Kidney (tissue), 14 donors: Measurements from ENCODE around the gene PTOV1. TPM values are rescaled to one million over a fixed set of nuclear protein-coding genes. Genes with fewer than 3 reads are reported as not detected.

Experiments used
- DNase-seq, 5 donors: peaks; one replicate each; pipeline ENCODE4 v3.0.0-alpha.2; 2013 to 2020
- FAIRE-seq: peaks from 2 replicates; lab custom pipeline; 2012; peaks lifted over from hg19 to GRCh38; lab: Jason Lieb, UNC
- H3K27ac ChIP-seq, 2 donors: one replicate each; pipeline ENCODE4 v1.7.0; 2013; ENCODE audit warnings: low read depth in 2 of 2, low read length in 2 of 2, inconsistent platforms in 1 of 2
- H3K27me3 ChIP-seq: one replicate; pipeline ENCODE4 v1.7.1; 2013; ENCODE audit warnings: low read length, inconsistent platforms; ENCODE audit not compliant: control insufficient read depth, insufficient read depth
- H3K36me3 ChIP-seq, 3 donors: one replicate each; pipeline versions ENCODE4 v1.7.0 to v1.7.1; 2013; ENCODE audit warnings: low read length in 3 of 3, control low read depth in 1 of 3, inconsistent platforms in 1 of 3; ENCODE audit not compliant: insufficient read depth in 3 of 3, control insufficient read depth in 2 of 3
- H3K4me1 ChIP-seq, 3 donors: one replicate each; pipeline versions ENCODE4 v1.7.0 to v1.7.1; 2013; ENCODE audit warnings: low read length in 3 of 3, inconsistent platforms in 1 of 3, low read depth in 1 of 3; ENCODE audit not compliant: control insufficient read depth in 2 of 3, insufficient read depth in 2 of 3
- H3K4me3 ChIP-seq, 3 donors: one replicate each; pipeline versions ENCODE4 v1.7.0 to v1.8.1; 2013; ENCODE audit warnings: low read length in 3 of 3, control low read depth in 1 of 3, inconsistent platforms in 1 of 3
- H3K9ac ChIP-seq, 3 donors: one replicate each; pipeline versions ENCODE4 v1.7.0 to v1.7.1; 2013; ENCODE audit warnings: low read length in 3 of 3, control low read depth in 1 of 3, inconsistent platforms in 1 of 3
- H3K9me3 ChIP-seq, 3 donors: one replicate each; pipeline versions ENCODE4 v1.7.0 to v1.7.1; 2013; ENCODE audit warnings: low read length in 3 of 3, control low read depth in 1 of 3, inconsistent platforms in 1 of 3; ENCODE audit not compliant: control insufficient read depth in 2 of 3, insufficient read depth in 1 of 3
- CTCF ChIP-seq: IDR thresholded peaks from 3 replicates; pipeline ENCODE4 v1.5.1; 2012; ENCODE audit warnings: mild to moderate bottlenecking, moderate library complexity, borderline replicate concordance; ENCODE audit not compliant: insufficient read depth; ENCODE audit errors: extremely low read depth
- intact Hi-C: fragments of 100-400 bp; cut with DNase I; formaldehyde crosslinking; loops from one replicate; pipeline ENCODE4 v1.11.1; 2022
- polyA plus RNA-seq: library from polyadenylated mRNA; stranded (reverse); fragments of 350-450 nt; fragmentation: Illumina TruSeq; extraction: RNeasy Lipid Tissue Mini Kit (QIAGEN cat#74804); gene quantifications from one replicate; pipeline ENCODE4 v1.2.3, GENCODE V29; 2014; ENCODE audit warnings: low read depth, low replicate concordance; ENCODE audit not compliant: insufficient read depth
- total RNA-seq: library from RNA; stranded (reverse); fragmentation: NEBNext Ultra II Directional; extraction: Animal tissue kit (Norgen Biotek cat#: 25700); gene quantifications from one replicate; pipeline ENCODE4 v1.2.1, GENCODE V29; 2021
- donor health status: control.
- donor health status: control.
- donor health status: control.
- donor health status: control.
- donor health status: control.
- donor health status: DM: yes; HTN: yes; CAD: no.
- donor health status: Normal renal cell carcinoma (clear cell type).

PTOV1 gene
- total and polyA plus RNA-seq, 2 donors from 2014 or later = 118 to 235 TPM

- Histone ChIP-seq H3K9me3 (no peaks in the 10 kb centered on the region), H3K4me3 (no peak overlapping the region), H3K4me1 (peaks cover 4 to 12% (median 8%) of the 10 kb centered on the region in 3 donors), H3K27ac (no peak overlapping the region), H3K9ac (no peak overlapping the region), H3K27me3 (no peaks in the 10 kb centered on the region), H3K36me3 (peaks cover 0 to 16% (median 8%) of the 10 kb centered on the region in 3 donors)
- TF ChIP-seq CTCF = no peak
- intact Hi-C loops = no loop called here
- DNase-seq (peak in 2 of 5 donors; percentile 51 to 75), FAIRE-seq (no peak)
Observed at GRCh38 chr19:49805822-49806619, 44.9 kb upstream of the PTOV1 start.

GRCh38 chr19:49806620-49806959 is 44.4 kb upstream of the PTOV1 start:
- TF ChIP-seq CTCF = no peak
- no peaks in the 10 kb centered on the region for H3K9me3 ChIP-seq
- DNase-seq = peak in 2 of 5 donors; percentile 63
- H3K27ac ChIP-seq = no peak overlapping the region
- intact Hi-C loops = no loop called here
- no peak overlapping the region for H3K4me3 ChIP-seq
- peaks cover 0 to 16% (median 8%) of the 10 kb centered on the region in 3 donors for H3K36me3 ChIP-seq
- FAIRE-seq = no peak
- H3K4me1 ChIP-seq = peaks cover 4 to 14% (median 8%) of the 10 kb centered on the region in 3 donors
- no peaks in the 10 kb centered on the region for H3K27me3 ChIP-seq
- no peak overlapping the region for H3K9ac ChIP-seq

- Histone ChIP-seq H3K27me3 (no peaks in the 10 kb centered on the region), H3K9ac (no peak overlapping the region), H3K4me1 (peaks cover 4 to 15% (median 8%) of the 10 kb centered on the region in 3 donors), H3K36me3 (peaks cover 0 to 16% (median 8%) of the 10 kb centered on the region in 3 donors), H3K27ac (no peak overlapping the region), H3K9me3 (no peaks in the 10 kb centered on the region), H3K4me3 (no peak overlapping the region)
- intact Hi-C loops = no loop called here
- no peak for FAIRE-seq
- TF ChIP-seq CTCF = no peak
- peak in 1 of 5 donors; percentile 72 for DNase-seq
Observed at GRCh38 chr19:49807058-49807903, 43.7 kb upstream of the PTOV1 start.
